Neutrophil (primary cell): ENCODE data around the gene HOXA9.
A peak's percentile ranks its signal among the peaks of the same experiment; 100 is the strongest.

Experiments
- H3K27ac ChIP-seq: fragments of 200-600 bp; sonication (generic); 2 replicates; pipeline ENCODE4 v1.5.1; 2016; ENCODE audit warnings: mild to moderate bottlenecking, moderate library complexity
- H3K27me3 ChIP-seq: fragments of 200-600 bp; sonication (generic); 2 replicates; pipeline ENCODE4 v1.6.0; 2016; ENCODE audit warnings: mild to moderate bottlenecking
- H3K36me3 ChIP-seq: fragments of 200-600 bp; sonication (generic); 2 replicates; pipeline ENCODE4 v1.5.1; 2017
- H3K4me1 ChIP-seq, 2 experiments: fragments of 200-600 bp in 1 of 2; sonication (generic) in 1 of 2; 1 replicate in 1 of 2; 2 replicates in 1 of 2; pipeline versions ENCODE4 v1.5.1 to v1.6.1; 2013 to 2016; ENCODE audit warnings: low read depth in 1 of 2, low read length in 1 of 2, mild to moderate bottlenecking in 1 of 2, moderate library complexity in 1 of 2; ENCODE audit not compliant: control insufficient read depth in 1 of 2, insufficient read depth in 1 of 2
- H3K4me3 ChIP-seq, 2 experiments: fragments of 200-600 bp in 1 of 2; sonication (generic) in 1 of 2; 1 replicate in 1 of 2; 2 replicates in 1 of 2; pipeline ENCODE4 v1.5.1; 2013 to 2016; ENCODE audit warnings: low read depth in 1 of 2, low read length in 1 of 2, mild to moderate bottlenecking in 1 of 2, moderate library complexity in 1 of 2
- H3K9me3 ChIP-seq: fragments of 200-600 bp; sonication (generic); 2 replicates; pipeline ENCODE4 v1.5.1; 2016
- CTCF ChIP-seq: fragments of 200-600 bp; sonication (generic); IDR thresholded peaks from 2 replicates; pipeline ENCODE4 v1.5.1; 2016; ENCODE audit warnings: antibody characterized with exemption

Gene HOXA9

GRCh38 chr7:27180431-27181420, 15.4 kb upstream of the HOXA9 start:
- TF ChIP-seq CTCF, result no peak
- Histone ChIP-seq H3K36me3 (no peaks in the 10 kb centered on the region), H3K9me3 (no peaks in the 10 kb centered on the region), H3K27ac (no peak overlapping the region), H3K27me3 (peaks cover 100% of the 10 kb centered on the region), H3K4me1 (peaks cover 27 to 36% of the 10 kb centered on the region in 2 experiments), H3K4me3 (no peak overlapping the region)

- no peaks in the 10 kb centered on the region for H3K9me3 ChIP-seq
- peak overlapping the region in 1 of 2 experiments; percentile 30 for H3K4me3 ChIP-seq
- H3K36me3 ChIP-seq, result no peaks in the 10 kb centered on the region
- peaks cover 100% of the 10 kb centered on the region for H3K27me3 ChIP-seq
- peak; percentile 82 for TF ChIP-seq CTCF
- peaks cover 17 to 27% of the 10 kb centered on the region in 2 experiments for H3K4me1 ChIP-seq
- no peak overlapping the region for H3K27ac ChIP-seq
Measured at GRCh38 chr7:27179503-27180430, 14.4 kb upstream of the HOXA9 start.

GRCh38 chr7:27179030-27179429, 13.7 kb upstream of the HOXA9 start:
- Histone ChIP-seq H3K9me3 (no peaks in the 10 kb centered on the region), H3K27ac (no peak overlapping the region), H3K36me3 (no peaks in the 10 kb centered on the region), H3K4me3 (no peak overlapping the region), H3K4me1 (peaks cover 16 to 26% of the 10 kb centered on the region in 2 experiments), H3K27me3 (peaks cover 100% of the 10 kb centered on the region)
- TF ChIP-seq CTCF, result no peak

- Histone ChIP-seq H3K36me3 (no peaks in the 10 kb centered on the region), H3K4me1 (peaks cover 13 to 27% of the 10 kb centered on the region in 2 experiments), H3K27ac (no peak overlapping the region), H3K9me3 (no peaks in the 10 kb centered on the region), H3K4me3 (no peak overlapping the region), H3K27me3 (peaks cover 100% of the 10 kb centered on the region)
- no peak for TF ChIP-seq CTCF
Measured at GRCh38 chr7:27178366-27178765, 13.0 kb upstream of the HOXA9 start.

- H3K4me3 ChIP-seq, result no peak overlapping the region
- peaks cover 100% of the 10 kb centered on the region for H3K27me3 ChIP-seq
- no peak for TF ChIP-seq CTCF
- peaks cover 18 to 27% of the 10 kb centered on the region in 2 experiments for H3K4me1 ChIP-seq
- H3K36me3 ChIP-seq, result no peaks in the 10 kb centered on the region
- no peaks in the 10 kb centered on the region for H3K9me3 ChIP-seq
- H3K27ac ChIP-seq, result no peak overlapping the region
Measured at GRCh38 chr7:27177795-27178320, 12.5 kb upstream of the HOXA9 start.
